Coronary artery (tissue), 2 donors: ENCODE data around the gene CAPN8.
A peak's percentile ranks its signal among the peaks of the same experiment; 100 is the strongest.

Experiments used
- DNase-seq: peaks from one replicate; pipeline ENCODE4 v3.0.0-alpha.2; 2017; ENCODE audit warnings: low spot score
- H3K27ac ChIP-seq, 2 donors: fragments of 200-600 bp; sonication (generic); one replicate each; pipeline ENCODE4 v1.5.1; 2016 to 2019
- H3K4me3 ChIP-seq: fragments of 200-600 bp; sonication (generic); 2 replicates; pipeline ENCODE4 v1.5.1; 2016; ENCODE audit warnings: mild to moderate bottlenecking, moderate library complexity
- TF ChIP-seq, protein P1 (sequence below): fragments of 200-600 bp; sonication (generic); IDR thresholded peaks from one replicate; pipeline ENCODE4 v1.5.1; 2019; ENCODE audit warnings: antibody characterized with exemption

Gene CAPN8

DNA sequence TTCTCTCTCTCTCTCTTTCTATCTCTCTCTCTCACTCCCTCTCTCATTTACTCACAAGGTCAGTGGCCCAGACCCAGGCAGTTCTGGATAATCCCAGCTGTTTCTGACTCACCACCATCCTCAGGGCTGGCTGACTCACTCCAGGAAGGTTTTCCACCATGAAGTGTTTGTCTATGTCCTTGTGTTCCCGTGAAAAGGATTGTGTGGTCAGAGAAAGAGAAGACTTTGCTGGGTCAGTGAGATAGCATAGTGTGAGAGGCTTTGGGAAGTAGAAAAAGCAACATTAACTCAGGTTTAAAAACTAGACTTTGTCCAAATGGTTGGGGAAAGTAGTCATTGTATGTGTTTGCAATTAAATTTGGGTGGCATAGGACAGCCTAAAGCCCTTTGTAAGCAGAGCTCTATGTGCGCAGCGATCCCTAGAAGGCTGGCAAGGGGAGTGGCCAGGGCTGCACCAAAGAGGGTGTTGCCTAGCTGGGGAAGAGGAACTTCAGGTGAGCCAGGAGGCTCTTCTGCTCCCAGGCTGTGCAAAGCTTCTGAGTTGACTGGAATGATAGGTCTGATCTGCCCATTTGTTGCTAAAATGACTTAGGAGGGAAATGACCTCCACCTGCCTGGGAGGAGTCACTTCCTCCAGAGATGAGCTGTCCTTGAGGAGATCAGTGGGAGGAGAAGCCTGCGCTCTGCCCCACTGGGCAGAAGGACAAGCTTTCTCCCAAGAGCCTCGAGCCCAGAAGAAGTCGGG lies 41.9 kb upstream of the CAPN8 start:
- H3K4me3 ChIP-seq = peak overlapping the region; percentile 36
- DNase-seq = peak; percentile 91
- TF ChIP-seq, protein P1, sequence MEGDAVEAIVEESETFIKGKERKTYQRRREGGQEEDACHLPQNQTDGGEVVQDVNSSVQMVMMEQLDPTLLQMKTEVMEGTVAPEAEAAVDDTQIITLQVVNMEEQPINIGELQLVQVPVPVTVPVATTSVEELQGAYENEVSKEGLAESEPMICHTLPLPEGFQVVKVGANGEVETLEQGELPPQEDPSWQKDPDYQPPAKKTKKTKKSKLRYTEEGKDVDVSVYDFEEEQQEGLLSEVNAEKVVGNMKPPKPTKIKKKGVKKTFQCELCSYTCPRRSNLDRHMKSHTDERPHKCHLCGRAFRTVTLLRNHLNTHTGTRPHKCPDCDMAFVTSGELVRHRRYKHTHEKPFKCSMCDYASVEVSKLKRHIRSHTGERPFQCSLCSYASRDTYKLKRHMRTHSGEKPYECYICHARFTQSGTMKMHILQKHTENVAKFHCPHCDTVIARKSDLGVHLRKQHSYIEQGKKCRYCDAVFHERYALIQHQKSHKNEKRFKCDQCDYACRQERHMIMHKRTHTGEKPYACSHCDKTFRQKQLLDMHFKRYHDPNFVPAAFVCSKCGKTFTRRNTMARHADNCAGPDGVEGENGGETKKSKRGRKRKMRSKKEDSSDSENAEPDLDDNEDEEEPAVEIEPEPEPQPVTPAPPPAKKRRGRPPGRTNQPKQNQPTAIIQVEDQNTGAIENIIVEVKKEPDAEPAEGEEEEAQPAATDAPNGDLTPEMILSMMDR = no peak
- peak overlapping the region; percentile 77 to 93 for H3K27ac ChIP-seq

DNA sequence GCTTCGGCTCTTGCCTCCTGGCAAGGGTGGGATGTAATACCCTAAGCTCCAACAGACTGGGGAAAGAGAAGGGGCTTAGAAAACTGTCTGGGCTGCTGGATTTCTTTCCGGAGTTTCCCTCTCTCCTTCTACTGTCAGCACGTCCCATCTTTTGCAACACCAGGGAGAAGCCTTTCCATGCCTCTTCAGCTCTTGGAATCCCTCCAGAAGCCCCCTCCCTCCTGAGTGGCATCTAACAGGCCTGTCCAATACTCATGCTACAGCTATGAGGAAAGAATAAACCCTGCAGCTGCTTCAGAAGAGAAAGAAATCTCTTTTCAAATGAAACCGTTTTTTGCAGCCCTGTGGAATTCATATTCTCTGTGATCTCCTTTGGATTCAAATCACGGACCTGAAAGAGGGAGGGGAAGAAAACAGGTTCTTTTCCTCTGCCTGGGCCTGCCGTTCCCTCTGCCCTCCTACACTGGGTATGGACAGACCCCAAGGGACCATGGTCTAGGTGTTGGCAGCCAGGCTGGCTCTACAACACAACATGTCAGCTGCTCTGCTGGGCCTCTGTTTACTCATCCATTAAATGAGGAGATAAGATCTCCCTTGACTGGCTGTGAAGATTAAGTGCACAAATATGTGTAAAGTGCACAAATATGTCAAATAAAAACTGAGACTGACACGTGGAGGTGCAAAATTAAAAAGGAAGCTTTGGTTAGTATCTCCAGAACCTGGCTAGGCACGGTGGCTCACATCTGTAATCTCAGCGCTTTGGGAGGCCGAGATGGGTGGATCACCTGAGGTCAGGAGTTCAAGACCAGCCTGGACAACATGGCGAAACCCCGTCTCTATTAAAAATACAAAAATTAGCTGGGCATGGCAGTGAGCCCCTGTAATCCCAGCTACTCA lies 40.8 kb upstream of the CAPN8 start:
- DNase-seq = no peak
- TF ChIP-seq, protein P1 = no peak
- H3K27ac ChIP-seq = peak overlapping the region; percentile 77 to 93
- H3K4me3 ChIP-seq = no peak overlapping the region

DNA sequence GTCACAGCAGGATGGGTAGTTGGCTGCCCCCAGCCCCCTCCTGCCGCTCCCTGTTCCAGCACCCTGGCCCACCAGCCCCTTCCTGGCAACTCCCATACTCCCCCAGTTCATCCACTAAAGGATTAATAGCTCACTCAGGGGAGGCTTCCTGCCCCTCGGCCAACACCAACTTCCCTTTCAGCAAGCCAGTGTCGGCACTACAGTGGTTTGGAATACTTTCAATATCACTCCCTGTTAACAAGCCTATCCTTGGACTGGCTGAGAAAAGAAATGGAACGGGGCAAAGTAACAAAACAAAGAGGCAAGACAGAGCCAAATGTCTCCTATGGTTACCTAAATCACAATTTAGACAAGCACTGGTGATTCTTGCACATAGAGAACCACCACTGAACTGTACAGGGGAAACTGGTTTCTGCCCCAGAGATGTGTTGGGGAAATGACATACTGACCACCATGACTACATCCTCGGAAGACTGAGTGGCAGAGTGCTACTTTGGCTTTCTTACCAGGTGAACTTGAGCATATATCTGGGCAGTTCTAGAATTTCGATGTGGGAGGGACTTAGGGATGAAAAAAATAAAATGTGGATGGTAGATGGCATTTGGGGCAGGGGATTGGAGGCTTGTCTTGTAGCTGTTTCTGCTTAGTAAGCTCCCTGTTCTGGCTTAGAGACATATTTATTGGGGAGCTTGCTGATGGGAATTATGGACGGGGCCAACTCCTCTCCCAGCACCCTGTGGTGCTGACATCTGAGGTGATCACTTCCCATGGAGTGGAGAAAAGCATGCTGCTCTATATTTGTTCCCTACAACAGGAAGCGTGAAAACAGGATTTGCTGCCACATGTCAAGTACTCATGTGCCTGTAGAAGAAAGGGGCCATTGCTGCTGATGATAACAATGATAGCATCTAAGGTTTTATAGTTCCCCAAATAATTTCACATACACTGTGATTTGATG lies 39.7 kb upstream of the CAPN8 start:
- H3K27ac ChIP-seq = peak overlapping the region; percentile 77 to 93
- TF ChIP-seq, protein P1 = no peak
- peak overlapping the region; percentile 38 for H3K4me3 ChIP-seq
- DNase-seq = no peak

DNA sequence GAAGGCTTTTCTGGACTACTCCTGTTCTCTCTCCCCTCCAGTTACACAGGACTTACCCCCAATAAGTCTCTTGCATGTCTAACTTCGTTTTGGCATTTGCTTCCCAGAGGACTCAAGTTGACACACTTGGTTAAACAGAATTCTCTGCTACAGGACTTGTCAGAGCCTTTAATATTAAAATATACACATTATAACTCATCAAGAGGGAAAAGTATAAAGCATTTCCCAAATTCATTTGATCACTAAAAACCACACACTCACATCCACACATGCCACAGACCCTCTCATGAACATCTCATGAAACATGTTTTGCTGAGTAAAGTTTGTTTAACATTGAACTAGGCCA lies 38.1 kb upstream of the CAPN8 start:
- no peak for DNase-seq
- no peak overlapping the region for H3K4me3 ChIP-seq
- TF ChIP-seq, protein P1 = no peak
- peak overlapping the region; percentile 54 to 59 for H3K27ac ChIP-seq

DNA sequence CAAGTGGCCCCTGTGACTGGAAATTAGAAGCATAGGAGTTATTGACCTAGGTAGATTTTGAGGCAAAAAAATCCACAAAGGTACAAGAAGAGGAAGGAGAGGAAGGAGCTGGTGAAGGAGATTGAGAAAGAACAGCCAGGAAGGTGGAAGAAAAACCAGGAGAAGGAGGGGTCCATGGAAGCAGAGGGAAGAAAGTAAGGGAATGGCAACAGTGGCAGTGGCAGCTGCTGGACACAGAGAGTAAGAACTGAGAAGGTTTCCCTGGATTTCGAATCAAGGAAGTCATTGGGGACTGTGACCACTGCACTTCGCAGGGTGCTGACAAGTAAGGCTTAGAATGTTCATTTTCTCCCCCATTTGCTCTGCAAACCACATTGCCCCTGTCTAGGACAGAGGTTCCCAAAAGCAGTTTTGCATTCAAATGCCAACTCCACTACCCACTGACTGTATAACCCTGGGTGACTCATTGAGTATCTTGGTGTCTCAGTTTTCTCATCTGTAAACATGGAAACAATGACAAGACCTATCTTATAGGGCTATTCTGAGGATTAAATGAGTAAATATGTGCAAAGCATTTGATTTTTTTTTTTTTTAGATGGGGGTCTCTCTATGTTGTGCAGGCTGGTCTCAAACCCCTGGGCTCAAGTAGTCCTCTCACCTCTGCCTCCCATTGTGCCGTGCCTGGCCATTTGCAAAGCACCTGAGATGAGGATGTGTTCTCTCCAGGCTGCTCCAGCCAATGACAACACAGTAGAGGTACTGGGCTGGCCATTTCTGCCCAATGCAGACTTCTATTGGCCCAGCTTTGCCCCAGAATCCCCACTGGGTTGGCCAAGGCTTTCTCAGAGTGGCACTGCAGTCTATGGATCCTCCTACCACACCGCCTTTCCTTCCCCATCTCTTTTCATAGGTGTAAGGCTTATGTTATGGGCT lies 37.5 kb upstream of the CAPN8 start:
- H3K4me3 ChIP-seq = no peak overlapping the region
- H3K27ac ChIP-seq = peak overlapping the region; percentile 54 to 59
- TF ChIP-seq, protein P1 = no peak
- DNase-seq = no peak
